B cell (primary cell): Measurements from ENCODE around the gene IPCEF1. TPM values are rescaled to one million over a fixed set of nuclear protein-coding genes. Genes with fewer than 3 reads are reported as not detected.

ENCODE experiments used
- ATAC-seq: fragments of 200-7000 bp; cut with Tn5 transposase; one replicate; pipeline ENCODE4 v1.10.0; 2021; ENCODE audit warnings: low read depth, mild to moderate bottlenecking, moderate number of reproducible peaks, moderate library complexity
- CTCF ChIA-PET: fragments of 350-600 bp; sonication (Branson Sonifier 250); formaldehyde crosslinking; loops from one replicate; lab custom pipeline; 2021; ENCODE audit warnings: antibody characterized with exemption, inconsistent platforms; lab: Charles Lee
- POLR2A ChIA-PET: fragments of 350-600 bp; sonication (Branson Sonifier 250); formaldehyde crosslinking; loops from one replicate; lab custom pipeline; 2021; ENCODE audit warnings: antibody characterized with exemption; lab: Charles Lee
- DNase-seq: peaks from one replicate; pipeline ENCODE4 v3.0.0; 2013
- H2AFZ ChIP-seq: 2 replicates; pipeline ENCODE4 v1.6.1; 2012; ENCODE audit warnings: mild to moderate bottlenecking, low read depth, low read length; ENCODE audit not compliant: insufficient read depth, poor library complexity, severe bottlenecking
- H3K27ac ChIP-seq, 2 donors: 1 replicate in 1 of 2; 2 replicates in 1 of 2; pipeline ENCODE4 v1.5.1; 2012 to 2013; ENCODE audit warnings: low read length in 2 of 2, mild to moderate bottlenecking in 2 of 2, moderate library complexity in 1 of 2
- H3K27me3 ChIP-seq, 4 experiments: fragments of 200-600 bp in 1 of 4; sonication (generic) in 1 of 4; replicated peaks in 1 of 4; 1 replicate in 2 of 4; 2 replicates in 2 of 4; pipeline versions ENCODE4 v1.6.1 to v1.7.0; 2013 to 2016; ENCODE audit warnings: low read length in 3 of 4, mild to moderate bottlenecking in 2 of 4, mixed read lengths in 1 of 4, moderate library complexity in 1 of 4; ENCODE audit not compliant: insufficient read depth in 4 of 4, control insufficient read depth in 3 of 4; ENCODE audit errors: control extremely low read depth in 1 of 4
- H3K36me3 ChIP-seq, 2 experiments: replicated peaks in 1 of 2; 1 replicate in 1 of 2; 2 replicates in 1 of 2; pipeline versions ENCODE4 v1.6.1 to v1.7.1; 2013; ENCODE audit warnings: low read length in 1 of 2; ENCODE audit not compliant: insufficient read depth in 2 of 2, control insufficient read depth in 1 of 2; ENCODE audit errors: control extremely low read depth in 1 of 2, extremely low read depth in 1 of 2
- H3K4me1 ChIP-seq, 2 donors: fragments of 200-600 bp in 1 of 2; sonication (generic) in 1 of 2; 1 replicate in 1 of 2; 2 replicates in 1 of 2; pipeline versions ENCODE4 v1.5.1 to v1.6.1; 2013 to 2017; ENCODE audit warnings: low read length in 2 of 2; ENCODE audit not compliant: control insufficient read depth in 2 of 2, insufficient read depth in 2 of 2
- H3K4me2 ChIP-seq: replicated peaks from 2 replicates; pipeline ENCODE3; 2012; ENCODE audit warnings: mild to moderate bottlenecking, low read depth, low read length; ENCODE audit not compliant: poor library complexity, severe bottlenecking
- H3K4me3 ChIP-seq, 5 experiments: fragments of 200-600 bp in 1 of 5; sonication (generic) in 1 of 5; 1 replicate in 3 of 5; 2 replicates in 2 of 5; pipeline versions ENCODE4 v1.5.1 to v1.7.0; 2011 to 2016; ENCODE audit warnings: low read length in 4 of 5, mild to moderate bottlenecking in 4 of 5, low read depth in 2 of 5, control low read depth in 1 of 5, moderate library complexity in 1 of 5; ENCODE audit not compliant: insufficient read depth in 1 of 5; ENCODE audit errors: control extremely low read depth in 1 of 5, extremely low read depth in 1 of 5
- H3K79me2 ChIP-seq: fragments of 200-600 bp; sonication (generic); one replicate; pipeline ENCODE4 v1.6.0; 2016; ENCODE audit warnings: low read length; ENCODE audit not compliant: control insufficient read depth, insufficient read depth
- H3K9ac ChIP-seq: fragments of 200-600 bp; sonication (generic); 2 replicates; pipeline ENCODE4 v1.6.1; 2017; ENCODE audit warnings: mild to moderate bottlenecking, low read length, moderate library complexity
- H3K9me3 ChIP-seq, 3 donors: one replicate each; pipeline versions ENCODE4 v1.6.1 to v1.7.1; 2013; ENCODE audit warnings: low read length in 2 of 3; ENCODE audit not compliant: control insufficient read depth in 2 of 3, insufficient read depth in 1 of 3; ENCODE audit errors: control extremely low read depth in 1 of 3
- H4K20me1 ChIP-seq: 2 replicates; pipeline ENCODE4 v1.6.0; 2012; ENCODE audit warnings: mild to moderate bottlenecking, low read length; ENCODE audit not compliant: insufficient read depth, control insufficient read depth, poor library complexity, severe bottlenecking
- H3K27ac Mint-ChIP-seq: one replicate; pipeline ENCODE4 v1.8.0; 2021; ENCODE audit warnings: mixed read lengths
- H3K27me3 Mint-ChIP-seq: one replicate; pipeline ENCODE4 v1.8.0; 2021; ENCODE audit warnings: mixed read lengths
- H3K4me1 Mint-ChIP-seq: one replicate; pipeline ENCODE4 v1.8.0; 2021; ENCODE audit warnings: mixed read lengths
- H3K4me3 Mint-ChIP-seq: one replicate; pipeline ENCODE4 v1.8.0; 2021; ENCODE audit warnings: mixed read lengths
- H3K9me3 Mint-ChIP-seq: one replicate; pipeline ENCODE4 v1.8.0; 2022; ENCODE audit warnings: mixed read lengths; ENCODE audit not compliant: insufficient read depth
- CTCF ChIP-seq: fragments of 200-600 bp; IDR thresholded peaks from one replicate; pipeline ENCODE4 v1.8.0; 2022; ENCODE audit warnings: antibody characterized with exemption, mild to moderate bottlenecking
- EZH2 ChIP-seq: IDR thresholded peaks from 2 replicates; pipeline ENCODE4 v1.6.1; 2012; ENCODE audit warnings: borderline replicate concordance, low read depth, mild to moderate bottlenecking, moderate library complexity, low read length; ENCODE audit not compliant: insufficient read depth, poor library complexity, severe bottlenecking
- WGBS: methylation state at CpG from one replicate; pipeline ENCODE4 v1.1.5; 2013; ENCODE audit warnings: missing lambda C conversion rate; ENCODE audit not compliant: insufficient coverage; 5-methylcytosine and 5-hydroxymethylcytosine counted together
- intact Hi-C: fragments of 100-400 bp; cut with micrococcal nuclease; formaldehyde crosslinking; loops from one replicate; pipeline ENCODE4 v1.10.0; 2022
- polyA plus RNA-seq: library from polyadenylated mRNA; depleted of rRNA; stranded (reverse); fragments of >200 nt; gene quantifications from 2 replicates; pipeline ENCODE4 v1.2.3, GENCODE V29; 2012
- total RNA-seq, 2 donors: library from RNA; stranded (reverse); fragments of 120-200 nt in 1 of 2; gene quantifications; 1 replicate in 1 of 2; 2 replicates in 1 of 2; pipeline versions ENCODE4 v1.2.3 to v1.2.4, GENCODE V29; 2013 to 2022

IPCEF1 gene
- total and polyA plus RNA-seq, 2 donors (not counting 1 experiment from before 2014, with no cell fraction given) = 0.22 to 0.94 TPM

GRCh38 chr6:154134471-154135147, 222.0 kb downstream of the IPCEF1 start:
- 90% methylated on average over 2 of the region's 8 CpGs for WGBS

More at GRCh38 chr6:154134471-154135147, 222.0 kb downstream of the IPCEF1 start:
- ATAC-seq = no peak
- H3K27me3 ChIP-seq = no peaks in the 10 kb centered on the region
- intact Hi-C loops = no loop called here
- H3K4me1 Mint-ChIP-seq = no peaks in the 10 kb centered on the region
- no peak overlapping the region for H3K4me3 ChIP-seq
- H3K9me3 Mint-ChIP-seq = no peaks in the 10 kb centered on the region
- no peak overlapping the region for H3K9ac ChIP-seq
- H3K4me3 Mint-ChIP-seq = no peak overlapping the region
- H4K20me1 ChIP-seq = no peaks in the 10 kb centered on the region
- H3K9me3 ChIP-seq = no peaks in the 10 kb centered on the region
- POLR2A ChIA-PET = no interaction called here
- TF ChIP-seq EZH2 (no peak), CTCF (no peak)
- no peaks in the 10 kb centered on the region for H3K79me2 ChIP-seq
- H3K27ac ChIP-seq = no peak overlapping the region
- H3K36me3 ChIP-seq = no peaks in the 10 kb centered on the region
- H3K27me3 Mint-ChIP-seq = no peaks in the 10 kb centered on the region
- DNase-seq = no peak
- H3K4me2 ChIP-seq = no peak overlapping the region
- CTCF ChIA-PET = no interaction called here
- no peak overlapping the region for H3K27ac Mint-ChIP-seq
- no peaks in the 10 kb centered on the region for H3K4me1 ChIP-seq
- H2AFZ ChIP-seq = no peak overlapping the region
